ENCODE data around the gene TMPRSS11F. TPM values are rescaled to one million over a fixed set of nuclear protein-coding genes. Genes with fewer than 3 reads are reported as not detected.

Gene TMPRSS11F
- total RNA-seq, 1 experiment from 2014 or later, result not detected

DNA sequence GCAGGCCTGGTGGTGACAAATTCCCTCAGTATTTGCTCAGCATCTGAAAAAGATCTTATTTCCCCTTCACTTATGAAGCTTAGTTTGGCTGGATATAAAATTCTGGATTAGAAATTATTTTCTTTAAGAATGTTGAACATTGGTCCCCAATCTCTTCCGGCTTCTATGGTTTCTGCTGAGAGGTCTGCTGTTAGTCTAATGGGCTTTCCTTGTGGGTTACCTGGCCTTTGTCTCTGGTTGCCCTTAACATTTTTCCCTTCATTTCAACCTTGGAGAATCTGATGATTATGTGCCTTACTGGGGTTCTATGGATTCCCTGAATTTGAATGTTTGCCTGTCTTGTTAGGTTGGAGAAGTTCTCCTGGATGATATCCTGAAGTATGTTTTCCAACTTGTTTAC lies 17.4 kb upstream of the TMPRSS11F start:
- Histone ChIP-seq H3K79me1 (ENCODE audit: insufficient read depth, low read depth, low read length, poor library complexity, severe bottlenecking) (no peaks in the 10 kb centered on the region), H3K4ac (ENCODE audit: low read depth, low read length) (no peak overlapping the region), H3K9ac (ENCODE audit: extremely low read depth, insufficient read length, low read length) (no peak overlapping the region), H3K14ac (ENCODE audit: insufficient read depth, low read length) (no peak overlapping the region), H4K20me1 (ENCODE audit: control insufficient read depth, insufficient read depth, insufficient read length) (no peaks in the 10 kb centered on the region), H2BK20ac (ENCODE audit: low read depth, low read length, poor library complexity, severe bottlenecking) (no peak overlapping the region), H4K8ac (replicated peaks; ENCODE audit: insufficient read length, low read depth, low read length) (no peak overlapping the region), H3T11ph (ENCODE audit: low read length) (no peak overlapping the region), H2BK5ac (ENCODE audit: insufficient read length, low read length) (no peak overlapping the region), H4K91ac (ENCODE audit: insufficient read length, low read depth, low read length) (no peak overlapping the region), H2BK120ac (ENCODE audit: low read depth, low read length, poor library complexity, severe bottlenecking) (no peak overlapping the region), H3K79me2 (ENCODE audit: insufficient read depth, low read length) (no peaks in the 10 kb centered on the region), H2AFZ (ENCODE audit: low read length) (no peak overlapping the region), H2BK15ac (ENCODE audit: low read depth, low read length) (no peak overlapping the region), H3K18ac (ENCODE audit: insufficient read length, low read depth, low read length) (no peak overlapping the region), H3K4me2 (ENCODE audit: insufficient read depth, insufficient read length, low read length) (no peak overlapping the region), H3K27ac (ENCODE audit: insufficient read length, low read depth, low read length) (no peak overlapping the region), H3K27me3 (ENCODE audit: insufficient read depth, low read length) (no peaks in the 10 kb centered on the region), H3K9me3 (ENCODE audit: control insufficient read depth, low read depth, low read length) (no peaks in the 10 kb centered on the region), H3K4me1 (ENCODE audit: insufficient read depth, low read length) (no peaks in the 10 kb centered on the region), H3K23me2 (ENCODE audit: insufficient read length, low read depth, low read length, poor library complexity, severe bottlenecking) (no peaks in the 10 kb centered on the region), H2BK12ac (ENCODE audit: insufficient read length, low read depth, low read length) (no peak overlapping the region), H2AK5ac (ENCODE audit: insufficient read length, low read length) (no peak overlapping the region), H3K56ac (ENCODE audit: insufficient read length, low read depth, low read length) (no peak overlapping the region), H4K5ac (ENCODE audit: insufficient read length, low read depth, low read length) (no peak overlapping the region), H3K23ac (ENCODE audit: insufficient read length, low read depth, low read length) (no peak overlapping the region)
- no peak for DNase-seq
- TF ChIP-seq, protein P1, sequence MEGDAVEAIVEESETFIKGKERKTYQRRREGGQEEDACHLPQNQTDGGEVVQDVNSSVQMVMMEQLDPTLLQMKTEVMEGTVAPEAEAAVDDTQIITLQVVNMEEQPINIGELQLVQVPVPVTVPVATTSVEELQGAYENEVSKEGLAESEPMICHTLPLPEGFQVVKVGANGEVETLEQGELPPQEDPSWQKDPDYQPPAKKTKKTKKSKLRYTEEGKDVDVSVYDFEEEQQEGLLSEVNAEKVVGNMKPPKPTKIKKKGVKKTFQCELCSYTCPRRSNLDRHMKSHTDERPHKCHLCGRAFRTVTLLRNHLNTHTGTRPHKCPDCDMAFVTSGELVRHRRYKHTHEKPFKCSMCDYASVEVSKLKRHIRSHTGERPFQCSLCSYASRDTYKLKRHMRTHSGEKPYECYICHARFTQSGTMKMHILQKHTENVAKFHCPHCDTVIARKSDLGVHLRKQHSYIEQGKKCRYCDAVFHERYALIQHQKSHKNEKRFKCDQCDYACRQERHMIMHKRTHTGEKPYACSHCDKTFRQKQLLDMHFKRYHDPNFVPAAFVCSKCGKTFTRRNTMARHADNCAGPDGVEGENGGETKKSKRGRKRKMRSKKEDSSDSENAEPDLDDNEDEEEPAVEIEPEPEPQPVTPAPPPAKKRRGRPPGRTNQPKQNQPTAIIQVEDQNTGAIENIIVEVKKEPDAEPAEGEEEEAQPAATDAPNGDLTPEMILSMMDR (conservative IDR thresholded peaks at IDR 0.05), result no peak
- H3K27me3 Mint-ChIP-seq (ENCODE audit: low read depth), result no peaks in the 10 kb centered on the region
- H3K36me3 Mint-ChIP-seq (ENCODE audit: insufficient read depth in 1 of 3, low read depth in 3 of 3), result peaks cover 0 to 7% (median 0%) of the 10 kb centered on the region in 3 experiments; a peak in 1 of 7 replicates
- no peak overlapping the region for H3K27ac Mint-ChIP-seq
- no peaks in the 10 kb centered on the region; a peak in 2 of 4 replicates for H3K4me1 Mint-ChIP-seq
- H3K9me3 Mint-ChIP-seq, result peaks cover 9 to 12% of the 10 kb centered on the region in 2 experiments; a peak in 4 of 5 replicates
- WGBS (ENCODE audit: extremely low coverage, insufficient read length, low lambda C conversion rate), result no CpG with 5 or more reads among the region's 1 CpG
- no peak overlapping the region for H3K4me3 Mint-ChIP-seq
